HCT116 (cell line): ENCODE data around the gene APOC1.
"Not testable (repeated sequence)": the region's sequence is repeated elsewhere in the genome, so short reads cannot be mapped to it uniquely, and the experiment has no call there.

ENCODE experiments used
- CBX3 ChIP-seq: IDR thresholded peaks from 2 replicates; pipeline ENCODE4 v1.6.1; 2012; ENCODE audit warnings: low read depth
- CEBPB ChIP-seq: IDR thresholded peaks from 2 replicates; pipeline ENCODE4 v1.6.1; 2012; ENCODE audit warnings: low read depth
- EZH2 ChIP-seq: fragments of 200-600 bp; sonication (generic); IDR thresholded peaks from 2 replicates; pipeline ENCODE4 v1.6.1; 2017; ENCODE audit warnings: antibody characterized with exemption, mixed run types
- FOSL1 ChIP-seq: IDR thresholded peaks from 2 replicates; pipeline ENCODE4 v1.6.1; 2012; ENCODE audit warnings: low read depth
- JUND ChIP-seq: IDR thresholded peaks from 2 replicates; pipeline ENCODE4 v1.6.1; 2012
- POLR2A ChIP-seq: IDR thresholded peaks from 2 replicates; pipeline ENCODE4 v1.7.0; 2011; ENCODE audit warnings: borderline replicate concordance; ENCODE audit not compliant: insufficient read depth, insufficient read length; ENCODE audit errors: extremely low read depth
- POLR2AphosphoS5 ChIP-seq: IDR thresholded peaks from 2 replicates; pipeline ENCODE4 v1.6.1; 2011; ENCODE audit warnings: mild to moderate bottlenecking, low read depth, low read length, moderate library complexity
- SIN3A ChIP-seq: IDR thresholded peaks from 2 replicates; pipeline ENCODE4 v1.6.1; 2012; ENCODE audit warnings: low read depth
- TCF7L2 ChIP-seq: IDR thresholded peaks from 2 replicates; pipeline ENCODE4 v1.7.0; 2011; ENCODE audit warnings: borderline replicate concordance, inconsistent platforms; ENCODE audit not compliant: insufficient read depth, insufficient read length; ENCODE audit errors: extremely low read depth
- YY1 ChIP-seq: IDR thresholded peaks from 2 replicates; pipeline ENCODE4 v1.6.1; 2011; ENCODE audit warnings: low read length, low read depth, moderate library complexity, mild to moderate bottlenecking; ENCODE audit not compliant: insufficient replicate concordance; ENCODE audit errors: extremely low read depth
- TF ChIP-seq, protein P1 (sequence below), 3 experiments: fragments of 200-600 bp in 1 of 3; sonication (generic) in 1 of 3; IDR thresholded peaks in 2 of 3; conservative IDR thresholded peaks in 1 of 3; 2 replicates each; pipeline ENCODE4 v1.5.1; 2012 to 2017; ENCODE audit warnings: low read depth in 2 of 3, low read length in 2 of 3, antibody characterized with exemption in 1 of 3, borderline replicate concordance in 1 of 3, control low read depth in 1 of 3, mild to moderate bottlenecking in 1 of 3, mixed read lengths in 1 of 3, mixed run types in 1 of 3, moderate library complexity in 1 of 3; ENCODE audit not compliant: insufficient read depth in 1 of 3
- TF ChIP-seq, protein P2 (sequence below): IDR thresholded peaks from 2 replicates; pipeline ENCODE4 v1.6.1; 2012
- TF ChIP-seq, protein P3 (sequence below): IDR thresholded peaks from 2 replicates; pipeline ENCODE4 v1.6.1; 2012; ENCODE audit warnings: low read depth
- TF ChIP-seq, protein P4 (sequence below): IDR thresholded peaks from 2 replicates; pipeline ENCODE4 v1.6.1; 2012

DNA sequence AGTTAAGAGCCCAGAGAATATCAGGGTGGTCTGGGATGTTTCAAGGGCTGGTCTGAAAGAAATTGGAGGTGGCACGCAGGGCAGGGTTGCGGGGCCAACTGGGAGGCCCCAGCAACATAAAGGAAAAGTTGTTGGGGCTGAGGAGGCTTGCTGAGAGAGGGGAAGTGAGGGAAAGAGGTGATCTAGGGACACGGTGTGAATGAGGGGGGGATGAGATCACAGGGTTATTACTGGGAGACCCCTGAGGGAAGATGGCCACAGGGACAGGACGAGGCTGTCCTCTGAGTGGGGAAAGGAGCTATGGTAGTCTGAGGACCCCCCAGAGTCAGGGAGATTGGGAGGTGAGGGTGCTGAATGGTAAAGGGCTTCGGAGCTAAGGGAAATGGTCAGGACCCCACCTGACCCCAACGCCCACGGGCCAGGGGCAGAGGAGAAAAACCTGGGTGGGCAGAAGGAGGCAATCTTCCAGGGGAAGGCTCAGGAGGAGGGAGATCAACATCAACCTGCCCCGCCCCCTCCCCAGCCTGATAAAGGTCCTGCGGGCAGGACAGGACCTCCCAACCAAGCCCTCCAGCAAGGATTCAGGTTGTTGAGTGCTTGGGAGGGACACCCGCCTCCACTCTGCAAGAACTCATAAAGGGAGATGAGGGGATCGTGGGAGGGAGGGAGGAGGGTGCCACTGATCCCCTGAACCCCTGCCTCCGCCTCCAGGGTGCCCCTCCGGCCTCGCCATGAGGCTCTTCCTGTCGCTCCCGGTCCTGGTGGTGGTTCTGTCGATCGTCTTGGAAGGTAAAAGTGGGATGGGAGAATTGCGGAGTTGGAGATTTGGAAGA, 12.1 kb downstream of the APOC1 start:
- not testable (repeated sequence) for TF ChIP-seq POLR2AphosphoS5, POLR2A, JUND, YY1, CEBPB, EZH2, SIN3A, CBX3, FOSL1, TCF7L2
- TF ChIP-seq, protein P1, sequence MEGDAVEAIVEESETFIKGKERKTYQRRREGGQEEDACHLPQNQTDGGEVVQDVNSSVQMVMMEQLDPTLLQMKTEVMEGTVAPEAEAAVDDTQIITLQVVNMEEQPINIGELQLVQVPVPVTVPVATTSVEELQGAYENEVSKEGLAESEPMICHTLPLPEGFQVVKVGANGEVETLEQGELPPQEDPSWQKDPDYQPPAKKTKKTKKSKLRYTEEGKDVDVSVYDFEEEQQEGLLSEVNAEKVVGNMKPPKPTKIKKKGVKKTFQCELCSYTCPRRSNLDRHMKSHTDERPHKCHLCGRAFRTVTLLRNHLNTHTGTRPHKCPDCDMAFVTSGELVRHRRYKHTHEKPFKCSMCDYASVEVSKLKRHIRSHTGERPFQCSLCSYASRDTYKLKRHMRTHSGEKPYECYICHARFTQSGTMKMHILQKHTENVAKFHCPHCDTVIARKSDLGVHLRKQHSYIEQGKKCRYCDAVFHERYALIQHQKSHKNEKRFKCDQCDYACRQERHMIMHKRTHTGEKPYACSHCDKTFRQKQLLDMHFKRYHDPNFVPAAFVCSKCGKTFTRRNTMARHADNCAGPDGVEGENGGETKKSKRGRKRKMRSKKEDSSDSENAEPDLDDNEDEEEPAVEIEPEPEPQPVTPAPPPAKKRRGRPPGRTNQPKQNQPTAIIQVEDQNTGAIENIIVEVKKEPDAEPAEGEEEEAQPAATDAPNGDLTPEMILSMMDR (IDR thresholded peaks at IDR 0.05 in 2 of 3, conservative IDR thresholded peaks at IDR 0.05 in 1 of 3; ENCODE audit: borderline replicate concordance in 1 of 3, insufficient read depth in 1 of 3, low read depth in 2 of 3, low read length in 2 of 3): not testable (repeated sequence)
- TF ChIP-seq, protein P2, sequence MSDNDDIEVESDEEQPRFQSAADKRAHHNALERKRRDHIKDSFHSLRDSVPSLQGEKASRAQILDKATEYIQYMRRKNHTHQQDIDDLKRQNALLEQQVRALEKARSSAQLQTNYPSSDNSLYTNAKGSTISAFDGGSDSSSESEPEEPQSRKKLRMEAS: not testable (repeated sequence)
- TF ChIP-seq, protein P3, sequence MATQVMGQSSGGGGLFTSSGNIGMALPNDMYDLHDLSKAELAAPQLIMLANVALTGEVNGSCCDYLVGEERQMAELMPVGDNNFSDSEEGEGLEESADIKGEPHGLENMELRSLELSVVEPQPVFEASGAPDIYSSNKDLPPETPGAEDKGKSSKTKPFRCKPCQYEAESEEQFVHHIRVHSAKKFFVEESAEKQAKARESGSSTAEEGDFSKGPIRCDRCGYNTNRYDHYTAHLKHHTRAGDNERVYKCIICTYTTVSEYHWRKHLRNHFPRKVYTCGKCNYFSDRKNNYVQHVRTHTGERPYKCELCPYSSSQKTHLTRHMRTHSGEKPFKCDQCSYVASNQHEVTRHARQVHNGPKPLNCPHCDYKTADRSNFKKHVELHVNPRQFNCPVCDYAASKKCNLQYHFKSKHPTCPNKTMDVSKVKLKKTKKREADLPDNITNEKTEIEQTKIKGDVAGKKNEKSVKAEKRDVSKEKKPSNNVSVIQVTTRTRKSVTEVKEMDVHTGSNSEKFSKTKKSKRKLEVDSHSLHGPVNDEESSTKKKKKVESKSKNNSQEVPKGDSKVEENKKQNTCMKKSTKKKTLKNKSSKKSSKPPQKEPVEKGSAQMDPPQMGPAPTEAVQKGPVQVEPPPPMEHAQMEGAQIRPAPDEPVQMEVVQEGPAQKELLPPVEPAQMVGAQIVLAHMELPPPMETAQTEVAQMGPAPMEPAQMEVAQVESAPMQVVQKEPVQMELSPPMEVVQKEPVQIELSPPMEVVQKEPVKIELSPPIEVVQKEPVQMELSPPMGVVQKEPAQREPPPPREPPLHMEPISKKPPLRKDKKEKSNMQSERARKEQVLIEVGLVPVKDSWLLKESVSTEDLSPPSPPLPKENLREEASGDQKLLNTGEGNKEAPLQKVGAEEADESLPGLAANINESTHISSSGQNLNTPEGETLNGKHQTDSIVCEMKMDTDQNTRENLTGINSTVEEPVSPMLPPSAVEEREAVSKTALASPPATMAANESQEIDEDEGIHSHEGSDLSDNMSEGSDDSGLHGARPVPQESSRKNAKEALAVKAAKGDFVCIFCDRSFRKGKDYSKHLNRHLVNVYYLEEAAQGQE: not testable (repeated sequence)
- TF ChIP-seq, protein P4, sequence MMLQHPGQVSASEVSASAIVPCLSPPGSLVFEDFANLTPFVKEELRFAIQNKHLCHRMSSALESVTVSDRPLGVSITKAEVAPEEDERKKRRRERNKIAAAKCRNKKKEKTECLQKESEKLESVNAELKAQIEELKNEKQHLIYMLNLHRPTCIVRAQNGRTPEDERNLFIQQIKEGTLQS: not testable (repeated sequence)
